ENCODE data around the gene DUSP3. TPM values are rescaled to one million over a fixed set of nuclear protein-coding genes. Genes with fewer than 3 reads are reported as not detected.

Gene DUSP3
- total RNA-seq, 1 experiment from 2014 or later, result 101 TPM

- DNase-seq (ENCODE audit: low spot score), result no peak
- in situ Hi-C loops (cut with HindIII; ENCODE audit: low sequenced_read_pairs), result no loop called here
Measured at GRCh38 chr17:43772877-43773648, 5.7 kb downstream of the DUSP3 start.

- in situ Hi-C loops (cut with HindIII; ENCODE audit: low sequenced_read_pairs), result no loop called here
Measured at GRCh38 chr17:43771463-43771862, 7.3 kb downstream of the DUSP3 start.

GRCh38 chr17:43770957-43771356, 7.8 kb downstream of the DUSP3 start:
- no peak for DNase-seq (ENCODE audit: low spot score)
- in situ Hi-C loops (cut with HindIII; ENCODE audit: low sequenced_read_pairs), result no loop called here

More at GRCh38 chr17:43771463-43771862, 7.3 kb downstream of the DUSP3 start:
- no peak for DNase-seq (ENCODE audit: low spot score)

GRCh38 chr17:43769859-43770258, 8.9 kb downstream of the DUSP3 start:
- no peak for DNase-seq (ENCODE audit: low spot score)
- in situ Hi-C loops (cut with HindIII; ENCODE audit: low sequenced_read_pairs), result loop anchor here (5.0 kb wide), 1 partner anchor 73 kb away; no protein-coding TSS in a partner anchor

- in situ Hi-C loops (cut with HindIII; ENCODE audit: low sequenced_read_pairs), result loop anchor here (5.0 kb wide), 1 partner anchor 72 kb away; no protein-coding TSS in a partner anchor
- no peak for DNase-seq (ENCODE audit: low spot score)
Measured at GRCh38 chr17:43769426-43769825, 9.4 kb downstream of the DUSP3 start.

- in situ Hi-C loops (cut with HindIII; ENCODE audit: low sequenced_read_pairs), result loop anchor here (5.0 kb wide), 1 partner anchor 72 kb away; no protein-coding TSS in a partner anchor
Measured at GRCh38 chr17:43768943-43769342, 9.8 kb downstream of the DUSP3 start.

GRCh38 chr17:43768382-43768781, 10.4 kb downstream of the DUSP3 start:
- in situ Hi-C loops (cut with HindIII; ENCODE audit: low sequenced_read_pairs), result loop anchor here (5.0 kb wide), 1 partner anchor 71 kb away; no protein-coding TSS in a partner anchor
- no peak for DNase-seq (ENCODE audit: low spot score)

More at GRCh38 chr17:43768943-43769342, 9.8 kb downstream of the DUSP3 start:
- no peak for DNase-seq (ENCODE audit: low spot score)

- no peak for DNase-seq (ENCODE audit: low spot score)
- in situ Hi-C loops (cut with HindIII; ENCODE audit: low sequenced_read_pairs), result loop anchor here (5.0 kb wide), 1 partner anchor 70 kb away; no protein-coding TSS in a partner anchor
Measured at GRCh38 chr17:43767713-43768059, 11.1 kb downstream of the DUSP3 start.

GRCh38 chr17:43767053-43767712, 11.6 kb downstream of the DUSP3 start:
- no peak for DNase-seq (ENCODE audit: low spot score)
- in situ Hi-C loops (cut with HindIII; ENCODE audit: low sequenced_read_pairs), result loop anchor here (5.0 kb wide), 1 partner anchor 70 kb away; no protein-coding TSS in a partner anchor

- peak; percentile 79 for DNase-seq (ENCODE audit: low spot score)
- in situ Hi-C loops (cut with HindIII; ENCODE audit: low sequenced_read_pairs), result loop anchor here (5.0 kb wide), 1 partner anchor 69 kb away; no protein-coding TSS in a partner anchor
Measured at GRCh38 chr17:43766413-43767052, 12.2 kb downstream of the DUSP3 start.

- in situ Hi-C loops (cut with HindIII; ENCODE audit: low sequenced_read_pairs), result no loop called here
- DNase-seq (ENCODE audit: low spot score), result peak; percentile 95
Measured at GRCh38 chr17:43760254-43760852, 18.4 kb downstream of the DUSP3 start.

- in situ Hi-C loops (cut with HindIII; ENCODE audit: low sequenced_read_pairs), result no loop called here
- DNase-seq (ENCODE audit: low spot score), result no peak
Measured at GRCh38 chr17:43759836-43760235, 18.9 kb downstream of the DUSP3 start.

- DNase-seq (ENCODE audit: low spot score), result no peak
- in situ Hi-C loops (cut with HindIII; ENCODE audit: low sequenced_read_pairs), result no loop called here
Measured at GRCh38 chr17:43758497-43759174, 20.1 kb downstream of the DUSP3 start, which contains the start of gene SOST. Gene SOST, minus strand, starts transcription at chr17:43758791. Its CDS starts 50 bp downstream, at chr17:43758741.

GRCh38 chr17:43758086-43758485, 20.7 kb downstream of the DUSP3 start:
- in situ Hi-C loops (cut with HindIII; ENCODE audit: low sequenced_read_pairs), result no loop called here
- no peak for DNase-seq (ENCODE audit: low spot score)

GRCh38 chr17:43757171-43757660, 21.6 kb downstream of the DUSP3 start:
- DNase-seq (ENCODE audit: low spot score), result no peak
- in situ Hi-C loops (cut with HindIII; ENCODE audit: low sequenced_read_pairs), result no loop called here

- no peak for DNase-seq (ENCODE audit: low spot score)
- in situ Hi-C loops (cut with HindIII; ENCODE audit: low sequenced_read_pairs), result no loop called here
Measured at GRCh38 chr17:43756201-43756600, 22.6 kb downstream of the DUSP3 start.

GRCh38 chr17:43755389-43755875, 23.3 kb downstream of the DUSP3 start:
- DNase-seq (ENCODE audit: low spot score), result peak; percentile 19
- in situ Hi-C loops (cut with HindIII; ENCODE audit: low sequenced_read_pairs), result no loop called here

GRCh38 chr17:43754947-43755346, 23.8 kb downstream of the DUSP3 start:
- no peak for DNase-seq (ENCODE audit: low spot score)
- in situ Hi-C loops (cut with HindIII; ENCODE audit: low sequenced_read_pairs), result loop anchor here (5.0 kb wide), 1 partner anchor 73 kb away; no protein-coding TSS in a partner anchor

All from G401 (cell line).